GM18499 (cell line): ENCODE results near the gene ZNF385C.

Source experiments
- ATAC-seq: cut with Tn5 transposase; IDR thresholded peaks from one replicate; pipeline ENCODE4 v1.9.1; 2021; ENCODE audit warnings: moderate number of reproducible peaks; ENCODE audit not compliant: insufficient read depth, unreplicated experiment

ZNF385C gene

GRCh38 chr17:42109086-42109485, 10.8 kb upstream of the ZNF385C start:
- ATAC-seq = no peak

- ATAC-seq = no peak
These were observed 9.6 kb upstream of the ZNF385C start for GRCh38 chr17:42107597-42108576.

- no peak for ATAC-seq
These were observed 8.9 kb upstream of the ZNF385C start for GRCh38 chr17:42107124-42107523.

GRCh38 chr17:42106009-42106408, 7.7 kb upstream of the ZNF385C start:
- no peak for ATAC-seq

- ATAC-seq = no peak
These were observed 6.0 kb upstream of the ZNF385C start for GRCh38 chr17:42104264-42104663.

GRCh38 chr17:42103221-42103954, 5.1 kb upstream of the ZNF385C start:
- no peak for ATAC-seq

GRCh38 chr17:42101513-42102292, 3.4 kb upstream of the ZNF385C start:
- no peak for ATAC-seq

- ATAC-seq = no peak
These were observed 592 bp upstream of the ZNF385C start for GRCh38 chr17:42098730-42099399.

- no peak for ATAC-seq
These were observed 1.7 kb downstream of the ZNF385C start for GRCh38 chr17:42096360-42097111.

- no peak for ATAC-seq
These were observed 3.8 kb downstream of the ZNF385C start for GRCh38 chr17:42094375-42095069.

- ATAC-seq = no peak
These were observed 5.3 kb downstream of the ZNF385C start for GRCh38 chr17:42092939-42093338.

- ATAC-seq = no peak
These were observed 7.1 kb downstream of the ZNF385C start for GRCh38 chr17:42090964-42091790.

- ATAC-seq = no peak
These were observed 9.5 kb downstream of the ZNF385C start for GRCh38 chr17:42088736-42089135.

- no peak for ATAC-seq
These were observed 10.3 kb downstream of the ZNF385C start for GRCh38 chr17:42087736-42088705.

- ATAC-seq = no peak
These were observed 11.1 kb downstream of the ZNF385C start for GRCh38 chr17:42087042-42087701.

GRCh38 chr17:42081516-42082129, 16.6 kb downstream of the ZNF385C start:
- no peak for ATAC-seq
